Activated CD4-positive, alpha-beta T cell treated with anti-CD3 and anti-CD28 coated beads, Interleukin-2, Interleukin-6, amounts not matched to agents 100 ng/mL and 50 ng/mL, durations not matched to agents 16 hours and 8 hours (primary cell): ENCODE measurements around the gene ZNF365.
A peak's percentile ranks its signal among the peaks of the same experiment; 100 is the strongest.
"Not testable (repeated sequence)": the region's sequence is repeated elsewhere in the genome, so short reads cannot be mapped to it uniquely, and the experiment has no call there.

Source experiments
- DNase-seq: peaks from one replicate; pipeline ENCODE4 v3.0.0-alpha.2; 2020

The ZNF365 gene, protein sequence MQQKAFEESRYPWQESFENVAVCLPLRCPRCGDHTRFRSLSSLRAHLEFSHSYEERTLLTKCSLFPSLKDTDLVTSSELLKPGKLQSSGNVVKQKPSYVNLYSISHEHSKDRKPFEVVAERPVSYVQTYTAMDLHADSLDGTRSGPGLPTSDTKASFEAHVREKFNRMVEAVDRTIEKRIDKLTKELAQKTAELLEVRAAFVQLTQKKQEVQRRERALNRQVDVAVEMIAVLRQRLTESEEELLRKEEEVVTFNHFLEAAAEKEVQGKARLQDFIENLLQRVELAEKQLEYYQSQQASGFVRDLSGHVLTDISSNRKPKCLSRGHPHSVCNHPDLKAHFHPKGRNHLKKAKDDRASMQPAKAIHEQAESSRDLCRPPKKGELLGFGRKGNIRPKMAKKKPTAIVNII

GRCh38 chr10:62373995-62374861, at the start of gene ZNF365:
ZNF365 (plus strand) TSS chr10:62374369; CDS start chr10:62376194, 1,825 bp downstream.
- peak; percentile 40 for DNase-seq

DNA sequence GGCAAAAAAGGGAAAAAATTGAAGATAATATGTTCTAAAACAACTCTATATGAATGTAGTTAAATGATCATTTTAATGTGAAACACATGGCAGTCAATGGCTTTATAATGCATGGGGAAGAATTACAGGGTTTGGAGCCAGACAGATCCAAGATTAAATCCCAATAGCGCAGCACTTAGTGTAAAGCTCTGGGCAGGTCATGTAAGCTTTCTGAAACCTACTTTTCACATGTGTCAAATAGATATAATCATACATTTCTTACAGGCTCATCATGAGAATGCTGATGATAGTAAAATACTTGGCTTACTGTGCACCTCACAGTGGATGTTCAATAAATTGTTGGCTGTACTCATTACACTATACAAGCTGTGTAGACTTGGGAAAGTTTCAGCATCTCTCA, 48.0 kb upstream of the ZNF365 start:
- DNase-seq = no peak

DNA sequence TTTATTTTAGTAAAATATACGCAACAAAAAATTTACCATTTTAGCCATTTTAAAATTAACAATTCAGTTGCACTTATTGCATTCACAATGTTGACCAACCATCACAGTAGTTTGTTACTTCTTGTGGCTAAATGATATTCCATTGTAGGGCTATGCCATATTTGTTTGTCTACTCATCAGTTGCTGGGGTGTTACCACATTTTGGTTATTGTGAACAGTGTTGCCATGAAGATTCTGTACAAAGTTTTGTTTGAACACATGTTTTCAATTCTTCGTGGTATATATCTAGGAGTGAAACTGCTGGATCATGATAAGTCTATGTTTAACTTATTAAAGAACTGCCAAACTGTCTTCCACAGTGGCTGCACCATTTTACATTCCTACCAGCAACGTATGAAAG, 46.3 kb upstream of the ZNF365 start:
- no peak for DNase-seq

- DNase-seq = no peak
Observed at GRCh38 chr10:62330213-62330612, 44.0 kb upstream of the ZNF365 start.

GRCh38 chr10:62332406-62332805, 41.8 kb upstream of the ZNF365 start:
- no peak for DNase-seq

DNA sequence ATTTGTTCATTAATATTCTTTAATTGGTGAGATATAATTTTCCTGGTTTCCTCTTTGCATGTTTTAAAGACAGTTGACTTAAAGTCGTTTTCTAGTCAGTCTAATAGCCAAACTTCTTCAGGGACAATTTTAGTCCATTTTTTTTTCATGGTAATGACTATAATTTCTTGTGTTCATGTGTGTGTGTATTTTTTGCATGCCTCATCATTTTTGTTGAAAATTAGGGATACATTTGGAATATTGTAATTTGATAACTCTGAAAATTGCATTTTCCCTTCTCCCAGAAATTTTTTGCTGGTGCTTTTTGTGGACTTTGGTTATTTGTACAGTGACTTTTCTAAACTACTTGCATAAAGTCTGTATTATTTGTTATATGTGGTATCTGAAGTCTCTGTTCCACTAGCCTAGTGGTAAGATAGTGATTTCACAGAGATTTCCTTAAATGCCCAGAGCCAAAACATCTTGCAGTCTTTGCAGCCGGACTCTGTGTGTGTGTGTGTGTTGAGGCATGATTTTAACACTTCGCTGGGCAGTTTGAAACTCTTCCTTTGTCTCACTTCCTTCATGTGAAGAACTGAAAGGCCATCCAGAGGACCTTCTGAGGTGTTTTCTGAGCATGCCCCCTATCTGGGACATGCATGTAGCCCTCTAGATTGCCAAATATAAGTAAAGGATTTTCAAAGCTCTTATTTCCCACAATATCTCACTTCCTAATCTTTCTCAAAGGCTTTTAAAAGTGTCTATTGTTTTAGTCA, 40.9 kb upstream of the ZNF365 start:
- no peak for DNase-seq

DNA sequence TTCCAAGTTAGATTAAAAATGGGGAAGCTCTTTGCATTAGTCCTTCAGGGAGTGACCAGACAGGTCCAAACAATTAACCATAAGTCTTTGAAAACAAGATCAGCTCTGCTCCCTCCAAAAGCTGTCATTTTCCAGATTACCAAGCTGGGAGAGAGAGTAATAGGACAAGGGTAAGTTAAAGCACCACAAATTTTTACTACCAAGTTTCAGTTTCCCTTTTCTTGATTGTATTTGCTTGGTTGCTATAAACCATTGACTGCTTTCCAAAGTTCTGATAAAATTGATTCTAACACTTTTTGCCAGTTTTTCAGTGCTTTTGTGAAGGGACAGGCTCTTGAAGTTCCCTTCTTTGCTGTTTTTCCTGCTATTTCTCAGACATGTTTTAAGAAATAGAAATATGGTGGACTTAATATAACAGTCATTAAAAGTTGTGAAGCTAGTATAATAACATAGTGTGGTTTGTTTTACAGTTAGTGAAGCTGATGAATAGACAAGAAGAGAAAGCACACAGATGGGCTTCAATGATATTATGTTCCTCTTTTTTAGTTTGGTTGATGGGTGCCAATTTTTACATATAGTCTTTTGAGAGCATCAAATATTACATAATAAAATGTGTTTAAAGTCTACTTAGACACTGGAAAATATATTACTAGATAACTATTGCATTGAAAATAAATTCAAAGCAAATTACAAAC, 40.0 kb upstream of the ZNF365 start:
- DNase-seq = no peak

DNA sequence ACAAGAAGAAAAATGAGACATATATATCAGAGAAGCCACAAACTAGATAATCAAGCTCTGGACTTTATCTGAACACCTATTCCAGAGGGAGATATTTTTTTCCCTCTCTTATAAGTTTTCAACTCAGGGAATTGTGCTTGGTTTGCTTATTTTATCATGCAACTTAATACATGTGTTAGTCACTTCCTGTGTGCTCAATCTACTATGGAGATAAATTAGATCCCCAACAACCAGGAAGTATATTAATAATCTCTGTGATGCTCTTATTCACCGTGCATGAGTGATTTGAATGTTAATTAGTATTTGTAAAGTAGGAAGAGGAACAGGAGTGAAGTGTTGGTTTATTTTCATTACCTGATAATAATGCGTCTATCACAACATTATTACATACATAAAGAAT, 38.8 kb upstream of the ZNF365 start:
- no peak for DNase-seq

DNA sequence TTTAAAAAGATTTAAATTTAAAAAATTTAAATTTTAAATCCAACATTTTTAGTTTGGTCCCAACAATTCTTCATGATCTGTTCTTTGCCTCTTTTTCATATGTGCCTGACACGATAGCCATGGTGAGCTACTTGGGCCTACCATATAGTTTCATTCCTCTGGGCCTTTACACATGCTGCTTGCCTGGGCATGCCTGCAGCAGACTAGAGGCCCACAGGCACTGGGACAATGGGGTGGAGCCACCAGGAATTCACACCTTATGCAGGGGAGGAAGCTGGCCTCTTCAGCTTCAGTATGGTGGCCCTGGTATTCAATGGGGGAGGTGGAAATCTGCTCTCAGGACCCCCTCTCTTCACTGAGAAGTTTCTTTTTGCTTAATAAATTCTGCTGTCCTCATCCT, 37.8 kb upstream of the ZNF365 start:
- DNase-seq = no peak

GRCh38 chr10:62341419-62341818, 32.8 kb upstream of the ZNF365 start:
- no peak for DNase-seq

GRCh38 chr10:62343000-62343399, 31.2 kb upstream of the ZNF365 start:
- DNase-seq = no peak

- no peak for DNase-seq
Observed at GRCh38 chr10:62348029-62348428, 26.1 kb upstream of the ZNF365 start.

- no peak for DNase-seq
Observed at GRCh38 chr10:62352356-62352970, 21.7 kb upstream of the ZNF365 start.

- DNase-seq = no peak
Observed at GRCh38 chr10:62354916-62355315, 19.3 kb upstream of the ZNF365 start.

DNA sequence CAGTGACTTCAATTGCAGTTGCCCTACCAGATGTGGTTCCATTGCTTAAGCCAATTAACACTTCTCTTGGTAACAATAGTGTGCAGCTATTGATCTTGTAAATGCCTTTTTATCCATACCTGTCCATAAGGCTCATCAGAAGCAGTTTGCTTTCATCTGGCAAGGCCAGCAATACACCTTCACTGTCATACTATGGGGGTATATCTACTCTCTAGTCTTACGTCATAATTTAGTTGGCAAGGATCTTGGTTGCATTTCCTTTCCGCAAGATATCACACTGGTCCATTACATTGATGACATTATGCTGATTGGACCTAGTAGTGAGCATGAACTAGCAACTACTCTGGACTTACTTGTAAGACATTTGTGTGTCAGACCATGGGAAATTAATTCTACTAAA, 17.7 kb upstream of the ZNF365 start:
- no peak for DNase-seq

- not testable (repeated sequence) for DNase-seq
Observed at GRCh38 chr10:62358151-62358550, 16.0 kb upstream of the ZNF365 start.

GRCh38 chr10:62373639-62373994, 552 bp upstream of the ZNF365 start:
- DNase-seq = no peak

DNA sequence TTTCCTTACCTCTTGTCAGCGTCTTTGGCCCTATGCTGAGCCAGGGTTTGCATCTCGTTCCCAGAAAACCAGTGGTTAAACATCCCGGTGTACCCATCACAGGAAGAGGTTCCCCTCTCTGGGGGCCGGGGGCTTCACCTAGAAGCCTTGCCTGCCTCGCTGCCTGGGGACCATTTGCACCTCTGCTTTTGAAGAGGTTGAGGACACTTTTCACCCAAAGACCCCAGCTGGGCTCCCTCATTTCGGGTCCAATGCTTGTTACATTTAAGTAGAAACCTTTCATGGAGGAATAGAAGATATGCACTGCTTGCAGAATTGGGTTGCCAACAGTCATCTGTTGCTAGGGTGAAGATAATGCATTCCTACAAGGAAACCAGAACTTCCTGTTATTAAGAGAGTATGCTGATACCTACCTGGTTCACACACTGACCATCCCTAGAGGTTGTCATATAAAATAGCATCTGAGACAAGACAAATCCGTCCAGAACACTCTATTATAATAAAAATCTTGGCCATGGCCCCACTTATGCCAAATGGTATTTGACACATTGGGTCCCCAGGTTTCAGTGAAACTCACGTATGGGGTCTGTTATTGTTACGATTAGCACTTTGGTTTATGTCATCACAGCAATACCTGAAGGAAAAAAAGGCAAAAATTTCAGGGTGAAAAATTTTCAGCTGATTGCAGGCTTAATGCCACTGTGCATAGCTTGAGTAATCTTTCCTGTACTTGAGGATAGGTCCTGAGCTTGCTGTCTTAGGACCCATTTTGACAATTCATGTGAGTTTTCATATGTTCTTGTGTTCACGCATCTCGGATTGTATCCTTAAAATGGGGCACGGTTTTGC, 917 bp downstream of the ZNF365 start:
- DNase-seq = no peak

DNA sequence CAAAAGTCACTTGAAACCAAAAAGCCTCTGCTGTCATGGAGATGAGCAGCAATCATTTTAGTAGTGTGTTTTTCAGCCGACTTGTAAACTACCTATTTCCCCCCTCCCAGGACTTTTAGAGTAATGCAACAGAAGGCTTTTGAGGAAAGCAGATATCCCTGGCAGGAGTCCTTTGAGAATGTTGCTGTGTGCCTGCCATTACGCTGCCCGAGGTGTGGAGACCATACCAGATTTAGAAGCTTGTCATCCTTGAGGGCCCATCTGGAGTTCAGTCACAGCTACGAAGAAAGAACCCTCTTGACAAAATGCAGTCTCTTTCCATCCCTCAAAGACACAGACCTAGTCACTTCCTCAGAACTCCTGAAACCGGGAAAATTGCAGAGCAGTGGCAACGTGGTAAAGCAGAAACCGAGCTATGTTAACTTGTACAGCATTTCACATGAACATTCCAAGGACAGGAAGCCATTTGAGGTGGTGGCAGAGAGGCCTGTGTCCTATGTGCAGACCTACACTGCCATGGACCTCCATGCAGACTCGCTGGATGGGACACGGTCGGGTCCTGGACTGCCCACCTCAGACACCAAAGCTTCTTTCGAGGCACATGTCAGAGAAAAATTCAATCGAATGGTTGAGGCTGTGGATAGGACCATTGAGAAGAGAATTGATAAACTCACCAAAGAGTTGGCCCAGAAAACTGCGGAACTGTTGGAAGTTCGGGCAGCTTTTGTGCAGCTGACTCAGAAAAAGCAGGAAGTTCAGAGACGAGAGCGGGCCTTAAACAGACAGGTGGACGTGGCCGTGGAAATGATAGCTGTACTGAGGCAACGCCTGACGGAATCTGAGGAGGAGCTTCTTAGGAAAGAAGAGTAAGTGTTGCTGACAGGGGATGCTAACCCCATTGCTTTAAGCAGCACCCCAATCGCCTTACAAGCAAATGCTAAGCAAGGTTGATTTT, 2.2 kb downstream of the ZNF365 start:
- DNase-seq = no peak

DNA sequence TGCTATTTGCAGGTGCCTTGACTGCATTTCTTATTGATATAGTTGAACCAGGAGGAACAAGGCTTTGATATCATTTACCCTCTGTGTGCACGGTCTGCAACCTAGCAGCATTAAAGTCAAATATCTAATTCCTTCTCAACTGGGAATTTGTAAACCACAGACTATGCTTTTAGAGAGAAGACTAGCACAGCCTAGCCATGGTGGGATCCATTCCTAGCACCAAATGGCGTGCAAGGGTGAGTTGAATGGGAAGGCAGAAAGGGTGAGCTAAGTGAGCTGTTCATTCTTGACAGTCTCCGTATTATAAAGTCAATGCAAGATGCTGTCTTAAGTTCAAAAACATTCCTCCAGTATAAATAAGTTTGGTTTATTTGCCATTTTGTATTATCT, 2.9 kb downstream of the ZNF365 start:
- no peak for DNase-seq
